Measurements from ENCODE around the gene NEK11.

Gene NEK11

GRCh38 chr3:131140891-131141290 lies 114.2 kb downstream of the NEK11 start:
- H3K9ac ChIP-seq (ENCODE audit: insufficient read length, low read depth), result no peak overlapping the region
- no peak for TF ChIP-seq ZNF274 (IDR thresholded peaks at IDR 0.05; ENCODE audit: low read depth, low read length)
- H3K27me3 ChIP-seq (ENCODE audit: insufficient read depth, insufficient read length), result no peaks in the 10 kb centered on the region
- no peaks in the 10 kb centered on the region; the same call in 1 of the 2 replicates for H3K9me3 ChIP-seq (ENCODE audit: insufficient read depth, low read length)
- H3K4me3 ChIP-seq (ENCODE audit: insufficient read length, low read depth), result no peak overlapping the region
- DNase-seq (ENCODE audit: low read depth, low spot score), result no peak
- no peaks in the 10 kb centered on the region for H3K4me1 ChIP-seq (ENCODE audit: insufficient read depth, insufficient read length)
- no peaks in the 10 kb centered on the region for H3K36me3 ChIP-seq (ENCODE audit: insufficient read depth, insufficient read length, low read length)

- no peaks in the 10 kb centered on the region; the same call in 1 of the 2 replicates for H3K9me3 ChIP-seq (ENCODE audit: insufficient read depth, low read length)
- no peaks in the 10 kb centered on the region for H3K36me3 ChIP-seq (ENCODE audit: insufficient read depth, insufficient read length, low read length)
- no peak for DNase-seq (ENCODE audit: low read depth, low spot score)
- no peaks in the 10 kb centered on the region for H3K4me1 ChIP-seq (ENCODE audit: insufficient read depth, insufficient read length)
- no peaks in the 10 kb centered on the region for H3K27me3 ChIP-seq (ENCODE audit: insufficient read depth, insufficient read length)
- TF ChIP-seq SUZ12 (IDR thresholded peaks at IDR 0.05; ENCODE audit: extremely low read depth, insufficient read depth, insufficient read length) (no peak), ZNF274 (IDR thresholded peaks at IDR 0.05; ENCODE audit: low read depth, low read length) (no peak), YY1 (IDR thresholded peaks at IDR 0.05; ENCODE audit: insufficient read depth, insufficient read length) (no peak)
- no peak overlapping the region for H3K4me3 ChIP-seq (ENCODE audit: insufficient read length, low read depth)
- no peak overlapping the region for H3K9ac ChIP-seq (ENCODE audit: insufficient read length, low read depth)
These were observed 115.1 kb downstream of the NEK11 start for GRCh38 chr3:131141770-131142169.

- Histone ChIP-seq H3K4me3 (ENCODE audit: insufficient read length, low read depth) (no peak overlapping the region), H3K36me3 (ENCODE audit: insufficient read depth, insufficient read length, low read length) (no peaks in the 10 kb centered on the region), H3K4me1 (ENCODE audit: insufficient read depth, insufficient read length) (no peaks in the 10 kb centered on the region), H3K9me3 (ENCODE audit: insufficient read depth, low read length) (no peaks in the 10 kb centered on the region; the same call in 1 of the 2 replicates), H3K27me3 (ENCODE audit: insufficient read depth, insufficient read length) (no peaks in the 10 kb centered on the region), H3K9ac (ENCODE audit: insufficient read length, low read depth) (no peak overlapping the region)
- no peak for TF ChIP-seq SUZ12 (IDR thresholded peaks at IDR 0.05; ENCODE audit: extremely low read depth, insufficient read depth, insufficient read length)
- TF ChIP-seq ZNF274 (IDR thresholded peaks at IDR 0.05; ENCODE audit: low read depth, low read length), result no peak
- no peak for TF ChIP-seq YY1 (IDR thresholded peaks at IDR 0.05; ENCODE audit: insufficient read depth, insufficient read length)
- no peak for DNase-seq (ENCODE audit: low read depth, low spot score)
These were observed 115.9 kb downstream of the NEK11 start for GRCh38 chr3:131142580-131142979.

- Histone ChIP-seq H3K9me3 (ENCODE audit: insufficient read depth, low read length) (no peaks in the 10 kb centered on the region; the same call in 1 of the 2 replicates), H3K27me3 (ENCODE audit: insufficient read depth, insufficient read length) (no peaks in the 10 kb centered on the region), H3K4me1 (ENCODE audit: insufficient read depth, insufficient read length) (no peaks in the 10 kb centered on the region), H3K4me3 (ENCODE audit: insufficient read length, low read depth) (no peak overlapping the region), H3K36me3 (ENCODE audit: insufficient read depth, insufficient read length, low read length) (no peaks in the 10 kb centered on the region), H3K9ac (ENCODE audit: insufficient read length, low read depth) (no peak overlapping the region)
- TF ChIP-seq YY1 (IDR thresholded peaks at IDR 0.05; ENCODE audit: insufficient read depth, insufficient read length), result no peak
- TF ChIP-seq SUZ12 (IDR thresholded peaks at IDR 0.05; ENCODE audit: extremely low read depth, insufficient read depth, insufficient read length), result no peak
- no peak for TF ChIP-seq ZNF274 (IDR thresholded peaks at IDR 0.05; ENCODE audit: low read depth, low read length)
- no peak for DNase-seq (ENCODE audit: low read depth, low spot score)
These were observed 117.1 kb downstream of the NEK11 start for GRCh38 chr3:131143802-131144201.

- TF ChIP-seq ZNF274 (IDR thresholded peaks at IDR 0.05; ENCODE audit: low read depth, low read length) (no peak), YY1 (IDR thresholded peaks at IDR 0.05; ENCODE audit: insufficient read depth, insufficient read length) (no peak), SUZ12 (IDR thresholded peaks at IDR 0.05; ENCODE audit: extremely low read depth, insufficient read depth, insufficient read length) (no peak)
- H3K9ac ChIP-seq (ENCODE audit: insufficient read length, low read depth), result no peak overlapping the region
- H3K27me3 ChIP-seq (ENCODE audit: insufficient read depth, insufficient read length), result no peaks in the 10 kb centered on the region
- H3K9me3 ChIP-seq (ENCODE audit: insufficient read depth, low read length), result no peaks in the 10 kb centered on the region
- H3K36me3 ChIP-seq (ENCODE audit: insufficient read depth, insufficient read length, low read length), result no peaks in the 10 kb centered on the region
- H3K4me3 ChIP-seq (ENCODE audit: insufficient read length, low read depth), result no peak overlapping the region
- H3K4me1 ChIP-seq (ENCODE audit: insufficient read depth, insufficient read length), result no peaks in the 10 kb centered on the region
- no peak for DNase-seq (ENCODE audit: low read depth, low spot score)
These were observed 120.9 kb downstream of the NEK11 start for GRCh38 chr3:131147534-131147933.

- no peaks in the 10 kb centered on the region for H3K4me1 ChIP-seq (ENCODE audit: insufficient read depth, insufficient read length)
- no peak for TF ChIP-seq ZNF274 (IDR thresholded peaks at IDR 0.05; ENCODE audit: low read depth, low read length)
- TF ChIP-seq SUZ12 (IDR thresholded peaks at IDR 0.05; ENCODE audit: extremely low read depth, insufficient read depth, insufficient read length), result no peak
- no peak for TF ChIP-seq YY1 (IDR thresholded peaks at IDR 0.05; ENCODE audit: insufficient read depth, insufficient read length)
- H3K4me3 ChIP-seq (ENCODE audit: insufficient read length, low read depth), result no peak overlapping the region
- H3K9ac ChIP-seq (ENCODE audit: insufficient read length, low read depth), result no peak overlapping the region
- no peaks in the 10 kb centered on the region for H3K9me3 ChIP-seq (ENCODE audit: insufficient read depth, low read length)
- DNase-seq (ENCODE audit: low read depth, low spot score), result no peak
- H3K36me3 ChIP-seq (ENCODE audit: insufficient read depth, insufficient read length, low read length), result no peaks in the 10 kb centered on the region
- no peaks in the 10 kb centered on the region for H3K27me3 ChIP-seq (ENCODE audit: insufficient read depth, insufficient read length)
These were observed 131.8 kb downstream of the NEK11 start for GRCh38 chr3:131158434-131158833.

GRCh38 chr3:131162516-131162915 lies 135.8 kb downstream of the NEK11 start:
- TF ChIP-seq ZNF274 (IDR thresholded peaks at IDR 0.05; ENCODE audit: low read depth, low read length) (no peak), YY1 (IDR thresholded peaks at IDR 0.05; ENCODE audit: insufficient read depth, insufficient read length) (no peak), SUZ12 (IDR thresholded peaks at IDR 0.05; ENCODE audit: extremely low read depth, insufficient read depth, insufficient read length) (no peak)
- Histone ChIP-seq H3K27me3 (ENCODE audit: insufficient read depth, insufficient read length) (no peaks in the 10 kb centered on the region), H3K4me3 (ENCODE audit: insufficient read length, low read depth) (no peak overlapping the region), H3K9ac (ENCODE audit: insufficient read length, low read depth) (no peak overlapping the region), H3K9me3 (ENCODE audit: insufficient read depth, low read length) (no peaks in the 10 kb centered on the region), H3K36me3 (ENCODE audit: insufficient read depth, insufficient read length, low read length) (no peaks in the 10 kb centered on the region), H3K4me1 (ENCODE audit: insufficient read depth, insufficient read length) (no peaks in the 10 kb centered on the region)
- no peak for DNase-seq (ENCODE audit: low read depth, low spot score)

- no peak overlapping the region for H3K9ac ChIP-seq (ENCODE audit: insufficient read length, low read depth)
- no peaks in the 10 kb centered on the region for H3K4me1 ChIP-seq (ENCODE audit: insufficient read depth, insufficient read length)
- H3K36me3 ChIP-seq (ENCODE audit: insufficient read depth, insufficient read length, low read length), result no peaks in the 10 kb centered on the region
- DNase-seq (ENCODE audit: low read depth, low spot score), result no peak
- TF ChIP-seq SUZ12 (IDR thresholded peaks at IDR 0.05; ENCODE audit: extremely low read depth, insufficient read depth, insufficient read length), result no peak
- TF ChIP-seq ZNF274 (IDR thresholded peaks at IDR 0.05; ENCODE audit: low read depth, low read length), result no peak
- no peak for TF ChIP-seq YY1 (IDR thresholded peaks at IDR 0.05; ENCODE audit: insufficient read depth, insufficient read length)
- H3K9me3 ChIP-seq (ENCODE audit: insufficient read depth, low read length), result no peaks in the 10 kb centered on the region
- no peaks in the 10 kb centered on the region for H3K27me3 ChIP-seq (ENCODE audit: insufficient read depth, insufficient read length)
- H3K4me3 ChIP-seq (ENCODE audit: insufficient read length, low read depth), result no peak overlapping the region
These were observed 141.2 kb downstream of the NEK11 start for GRCh38 chr3:131167867-131168266.

Measured in NT2/D1 (cell line).